Endothelial cell of umbilical vein (primary cell): ENCODE data around the gene CHST8. TPM values are rescaled to one million over a fixed set of nuclear protein-coding genes. Genes with fewer than 3 reads are reported as not detected.

Source experiments
- BruUV-seq: library from RNA; stranded (reverse); fragments of 400-500 nt; replicated peaks from 2 replicates; lab custom pipeline; 2021; lab: Mats Ljungman, UMichigan
- CTCF ChIA-PET: fragments of 300-600, 350-600 bp; sonication (Branson Sonifier 250); formaldehyde crosslinking; loops from one replicate; lab custom pipeline; 2021; ENCODE audit warnings: antibody characterized with exemption, inconsistent platforms; lab: Charles Lee
- POLR2A ChIA-PET: fragments of 300-600, 350-600 bp; sonication (Branson Sonifier 250); formaldehyde crosslinking; loops from one replicate; lab custom pipeline; 2021; ENCODE audit warnings: antibody characterized with exemption, inconsistent platforms; lab: Charles Lee
- DNase-seq: peaks from one replicate; pipeline ENCODE4 v3.0.0-alpha.2; 2011; ENCODE audit warnings: low read depth, low spot score
- FAIRE-seq: peaks from 2 replicates; lab custom pipeline; 2011; peaks lifted over from hg19 to GRCh38; lab: Jason Lieb, UNC
- H2AFZ ChIP-seq: 2 replicates; pipeline ENCODE4 v1.6.0; 2012; ENCODE audit warnings: low read depth, low read length, control low read depth, inconsistent platforms
- H3K27ac ChIP-seq: 2 replicates; pipeline ENCODE4 v1.5.1; 2011; ENCODE audit warnings: low read depth, mild to moderate bottlenecking, control low read depth, low read length, moderate library complexity; ENCODE audit not compliant: insufficient read depth
- H3K27me3 ChIP-seq, 2 experiments: 2 replicates each; pipeline versions ENCODE4 v1.6.0 to v1.6.1; 2011; ENCODE audit warnings: low read length in 2 of 2, mixed read lengths in 1 of 2; ENCODE audit not compliant: control insufficient read depth in 2 of 2, insufficient read depth in 2 of 2
- H3K36me3 ChIP-seq, 2 experiments: 2 replicates in 1 of 2; 3 replicates in 1 of 2; pipeline ENCODE4 v1.5.1; 2011; ENCODE audit warnings: low read length in 2 of 2, mild to moderate bottlenecking in 1 of 2, moderate library complexity in 1 of 2; ENCODE audit not compliant: control insufficient read depth in 2 of 2, insufficient read depth in 2 of 2; ENCODE audit errors: extremely low read depth in 1 of 2
- H3K4me1 ChIP-seq: 3 replicates; pipeline ENCODE4 v1.5.1; 2011; ENCODE audit warnings: mild to moderate bottlenecking, low read length; ENCODE audit not compliant: control insufficient read depth, insufficient read depth; ENCODE audit errors: extremely low read depth
- H3K4me2 ChIP-seq: 2 replicates; pipeline ENCODE4 v1.6.1; 2011; ENCODE audit warnings: low read length, control low read depth, mixed read lengths; ENCODE audit not compliant: insufficient read depth
- H3K4me3 ChIP-seq, 3 experiments: fragments of 200-600 bp in 1 of 3; sonication (generic), shearing (Covaris generic) in 1 of 3; replicated peaks in 1 of 3; 2 replicates each; pipeline ENCODE4 v1.5.1; 2011 to 2016; ENCODE audit warnings: control low read depth in 3 of 3, low read length in 3 of 3, mild to moderate bottlenecking in 2 of 3, inconsistent platforms in 1 of 3, low read depth in 1 of 3, moderate library complexity in 1 of 3; ENCODE audit not compliant: insufficient read depth in 1 of 3
- H3K79me2 ChIP-seq: 2 replicates; pipeline ENCODE4 v1.6.0; 2012; ENCODE audit warnings: low read length, inconsistent platforms; ENCODE audit not compliant: control insufficient read depth, insufficient read depth
- H3K9ac ChIP-seq: replicated peaks from 2 replicates; pipeline ENCODE3; 2011; ENCODE audit warnings: low read length, control low read depth; ENCODE audit not compliant: insufficient read depth; ENCODE audit errors: extremely low read depth
- H3K9me1 ChIP-seq: replicated peaks from 3 replicates; pipeline ENCODE4 v1.6.0; 2011; ENCODE audit warnings: mild to moderate bottlenecking, low read length; ENCODE audit not compliant: control insufficient read depth, insufficient read depth; ENCODE audit errors: extremely low read depth
- H3K9me3 ChIP-seq: replicated peaks from 2 replicates; pipeline ENCODE4 v1.5.1; 2012; ENCODE audit warnings: low read length, inconsistent platforms; ENCODE audit not compliant: control insufficient read depth, insufficient read depth
- H4K20me1 ChIP-seq: replicated peaks from 2 replicates; pipeline ENCODE3; 2011; ENCODE audit warnings: mild to moderate bottlenecking, low read length; ENCODE audit not compliant: control insufficient read depth, insufficient read depth; ENCODE audit errors: extremely low read depth
- CTCF ChIP-seq, 2 donors: IDR thresholded peaks; 1 replicate in 1 of 2; 2 replicates in 1 of 2; pipeline ENCODE4 v1.5.1; 2011; ENCODE audit warnings: low read length in 2 of 2, mild to moderate bottlenecking in 2 of 2, moderate library complexity in 2 of 2, control low read depth in 1 of 2, inconsistent platforms in 1 of 2, low read depth in 1 of 2; ENCODE audit not compliant: insufficient read depth in 1 of 2; ENCODE audit errors: extremely low read depth in 1 of 2
- EZH2 ChIP-seq: IDR thresholded peaks from 2 replicates; pipeline ENCODE4 v1.6.1; 2012; ENCODE audit warnings: borderline replicate concordance, low read depth, mild to moderate bottlenecking, moderate library complexity, low read length, inconsistent platforms; ENCODE audit not compliant: severe bottlenecking
- FOS ChIP-seq: IDR thresholded peaks from 2 replicates; pipeline ENCODE4 v1.6.1; 2011; ENCODE audit warnings: mild to moderate bottlenecking, low read length, moderate library complexity, borderline replicate concordance; ENCODE audit not compliant: insufficient read depth
- GATA2 ChIP-seq: IDR thresholded peaks from 2 replicates; pipeline ENCODE4 v1.7.0; 2011; ENCODE audit warnings: low read depth, mild to moderate bottlenecking, moderate library complexity, mixed read lengths, low read length; ENCODE audit not compliant: insufficient read length, insufficient read depth
- JUN ChIP-seq: IDR thresholded peaks from 2 replicates; pipeline ENCODE4 v1.6.1; 2011; ENCODE audit warnings: borderline replicate concordance, low read depth; ENCODE audit not compliant: insufficient read length, insufficient read depth
- MYC ChIP-seq: IDR thresholded peaks from one replicate; pipeline ENCODE4 v1.6.1; 2011; ENCODE audit warnings: mild to moderate bottlenecking, low read depth, low read length
- POLR2A ChIP-seq: IDR thresholded peaks from 2 replicates; pipeline ENCODE4 v1.6.1; 2012; ENCODE audit warnings: low read depth, mild to moderate bottlenecking, control low read depth, low read length
- POLR2AphosphoS5 ChIP-seq: IDR thresholded peaks from 2 replicates; pipeline ENCODE4 v1.6.1; 2012; ENCODE audit warnings: low read depth, mild to moderate bottlenecking, control low read depth, low read length, moderate library complexity; ENCODE audit not compliant: insufficient read depth
- dilution Hi-C: fragments of 300-500 bp; cut with MboI; formaldehyde crosslinking; loops from one replicate; pipeline ENCODE4 v1.15.0; 2019; ENCODE audit warnings: low sequenced_read_pairs; ENCODE audit not compliant: extremely low pct_ligation_motif_present
- intact Hi-C: fragments of 100-400 bp; cut with micrococcal nuclease; formaldehyde crosslinking; loops from one replicate; pipeline ENCODE4 v1.10.0; 2022
- polyA plus RNA-seq, 4 experiments: library from polyadenylated mRNA; depleted of rRNA in 3 of 4; stranded (reverse) in 3 of 4; unstranded in 1 of 4; fragments of >200 nt; gene quantifications; 2 replicates each; pipeline versions ENCODE4 v1.2.1 to v1.2.3, GENCODE V29; 2011 to 2012; ENCODE audit warnings: missing spikeins in 1 of 4
- total RNA-seq: library from RNA; stranded (reverse); gene quantifications from 2 replicates; pipeline ENCODE4 v1.2.3, GENCODE V29; 2021
- TF ChIP-seq, protein P1 (sequence below): IDR thresholded peaks from 2 replicates; pipeline ENCODE4 v1.6.1; 2011; ENCODE audit not compliant: insufficient read depth, insufficient read length

The CHST8 gene
- total and polyA plus RNA-seq, 2 donors (not counting 3 experiments of a cell fraction or from before 2014, with no cell fraction given), result not detected

DNA sequence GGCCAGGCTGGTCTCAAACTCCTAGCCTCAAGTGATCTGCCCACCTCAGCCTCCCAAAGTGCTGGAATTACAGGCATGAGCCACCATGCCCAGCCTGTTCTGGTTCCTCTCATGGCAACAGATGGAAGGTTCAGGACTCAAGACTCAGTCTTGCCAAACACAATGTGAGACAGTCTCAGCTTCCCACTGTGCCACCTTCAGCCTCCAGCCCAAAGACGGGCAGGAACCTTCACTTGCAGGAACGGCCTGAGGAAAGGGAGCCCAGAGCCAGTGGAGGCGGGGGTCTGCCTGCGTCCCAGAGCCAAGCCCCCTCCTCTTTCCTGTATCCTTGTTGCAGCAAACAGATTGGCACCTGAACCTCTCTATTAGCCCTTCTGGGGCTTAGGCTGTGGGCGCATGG lies 2.9 kb upstream of the CHST8 start:
- CTCF ChIA-PET, result no interaction called here
- no peak overlapping the region for H3K4me3 ChIP-seq
- FAIRE-seq (no peak), DNase-seq (no peak)
- peaks cover 27 to 36% of the 10 kb centered on the region in 2 experiments for H3K27me3 ChIP-seq
- H2AFZ ChIP-seq, result no peak overlapping the region
- H3K36me3 ChIP-seq, result no peaks in the 10 kb centered on the region
- intact Hi-C loops, result no loop called here
- H3K9ac ChIP-seq, result no peak overlapping the region
- no peaks in the 10 kb centered on the region for H3K79me2 ChIP-seq
- POLR2A ChIA-PET, result no interaction called here
- dilution Hi-C loops, result no loop called here
- H3K27ac ChIP-seq, result no peak overlapping the region
- no peak for TF ChIP-seq JUN
- H3K9me1 ChIP-seq, result no peaks in the 10 kb centered on the region
- H3K9me3 ChIP-seq, result no peaks in the 10 kb centered on the region
- H4K20me1 ChIP-seq, result no peaks in the 10 kb centered on the region
- no TSS peak for BruUV-seq
- no peak overlapping the region for H3K4me2 ChIP-seq
- H3K4me1 ChIP-seq, result no peaks in the 10 kb centered on the region

DNA sequence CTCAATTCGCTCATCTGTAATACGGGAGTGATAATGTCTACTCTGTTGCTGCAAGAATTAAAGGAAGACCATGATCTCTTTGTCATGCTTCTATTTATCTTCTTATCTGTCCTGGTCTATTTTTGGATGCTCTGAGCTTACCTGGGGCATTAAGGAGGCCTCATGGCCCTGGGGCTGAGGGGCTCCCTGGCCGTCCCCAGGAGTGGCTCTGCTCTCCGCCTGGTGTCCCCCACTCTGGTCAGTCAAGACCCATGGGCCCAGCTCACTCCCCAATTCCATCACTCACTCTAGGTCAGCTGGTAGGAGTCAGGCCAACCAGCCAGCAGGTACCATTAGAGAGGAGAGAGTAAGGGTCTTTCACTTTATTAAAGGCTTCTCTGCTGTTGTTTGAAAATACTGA lies 1.1 kb upstream of the CHST8 start:
- ChIA-PET CTCF (no interaction called here), POLR2A (no interaction called here)
- Histone ChIP-seq H3K9me3 (no peaks in the 10 kb centered on the region), H3K4me1 (no peaks in the 10 kb centered on the region), H3K4me2 (no peak overlapping the region), H3K27me3 (peaks cover 34 to 44% of the 10 kb centered on the region in 2 experiments), H3K4me3 (no peak overlapping the region), H3K36me3 (no peaks in the 10 kb centered on the region), H3K9ac (no peak overlapping the region), H3K79me2 (no peaks in the 10 kb centered on the region), H2AFZ (no peak overlapping the region), H3K27ac (no peak overlapping the region), H3K9me1 (no peaks in the 10 kb centered on the region), H4K20me1 (no peaks in the 10 kb centered on the region)
- FAIRE-seq (no peak), DNase-seq (no peak)
- TF ChIP-seq GATA2 (no peak), FOS (no peak), JUN (no peak), MYC (no peak), POLR2A (no peak), EZH2 (no peak), CTCF (IDR thresholded peaks at IDR 0.05; ENCODE audit: extremely low read depth in 1 of 2, insufficient read depth in 1 of 2, low read depth in 1 of 2, low read length in 2 of 2) (no peak), POLR2AphosphoS5 (no peak)
- TF ChIP-seq, protein P1, sequence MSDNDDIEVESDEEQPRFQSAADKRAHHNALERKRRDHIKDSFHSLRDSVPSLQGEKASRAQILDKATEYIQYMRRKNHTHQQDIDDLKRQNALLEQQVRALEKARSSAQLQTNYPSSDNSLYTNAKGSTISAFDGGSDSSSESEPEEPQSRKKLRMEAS, result no peak
- BruUV-seq, result no TSS peak
- intact Hi-C loops, result loop anchor here (5.0 kb wide), 1 partner anchor 183 kb away; no protein-coding TSS in a partner anchor
- dilution Hi-C loops, result no loop called here
